Activated B cell treated with CpG ODN at 0.5 μM for 24 hours (primary cell): ENCODE results near the gene IDH3A. TPM values are rescaled to one million over a fixed set of nuclear protein-coding genes. Genes with fewer than 3 reads are reported as not detected.

Experiments
- ATAC-seq: fragments of 200-7000 bp; cut with Tn5 transposase; one replicate; pipeline ENCODE4 v1.10.0; 2021; ENCODE audit warnings: low read depth, mild to moderate bottlenecking, moderate library complexity
- CTCF ChIA-PET: fragments of 350-600 bp; sonication (Branson Sonifier 250); formaldehyde crosslinking; loops from one replicate; lab custom pipeline; 2021; ENCODE audit warnings: antibody characterized with exemption; lab: Charles Lee
- POLR2A ChIA-PET: fragments of 350-600 bp; sonication (Branson Sonifier 250); formaldehyde crosslinking; loops from one replicate; lab custom pipeline; 2021; ENCODE audit warnings: antibody characterized with exemption; lab: Charles Lee
- DNase-seq: peaks from one replicate; pipeline ENCODE4 v3.0.0; 2022
- H3K27ac Mint-ChIP-seq: one replicate; pipeline ENCODE4 v1.8.0; 2020; ENCODE audit warnings: mixed read lengths
- H3K27me3 Mint-ChIP-seq: one replicate; pipeline ENCODE4 v1.8.0; 2021; ENCODE audit warnings: mixed read lengths
- H3K36me3 Mint-ChIP-seq: one replicate; pipeline ENCODE4 v1.8.0; 2021; ENCODE audit warnings: low read depth, mixed read lengths
- H3K4me1 Mint-ChIP-seq: one replicate; pipeline ENCODE4 v1.8.0; 2021; ENCODE audit warnings: mixed read lengths
- H3K4me3 Mint-ChIP-seq: one replicate; pipeline ENCODE4 v1.8.0; 2020; ENCODE audit warnings: mild to moderate bottlenecking, mixed read lengths
- H3K9me3 Mint-ChIP-seq: one replicate; pipeline ENCODE4 v1.8.0; 2020; ENCODE audit warnings: mixed read lengths
- intact Hi-C: fragments of 100-400 bp; cut with micrococcal nuclease; formaldehyde crosslinking; loops from one replicate; pipeline ENCODE4 v1.15.1; 2024
- total RNA-seq: library from RNA; stranded (reverse); gene quantifications from 2 replicates; pipeline ENCODE4 v1.2.3, GENCODE V29; 2022
- TF ChIP-seq, protein P1 (sequence below): fragments of 200-600 bp; IDR thresholded peaks from one replicate; pipeline ENCODE4 v1.8.0; 2022; ENCODE audit warnings: antibody characterized with exemption, mild to moderate bottlenecking

Gene IDH3A
- total RNA-seq, 1 donor from 2014 or later, result 124 TPM

DNA sequence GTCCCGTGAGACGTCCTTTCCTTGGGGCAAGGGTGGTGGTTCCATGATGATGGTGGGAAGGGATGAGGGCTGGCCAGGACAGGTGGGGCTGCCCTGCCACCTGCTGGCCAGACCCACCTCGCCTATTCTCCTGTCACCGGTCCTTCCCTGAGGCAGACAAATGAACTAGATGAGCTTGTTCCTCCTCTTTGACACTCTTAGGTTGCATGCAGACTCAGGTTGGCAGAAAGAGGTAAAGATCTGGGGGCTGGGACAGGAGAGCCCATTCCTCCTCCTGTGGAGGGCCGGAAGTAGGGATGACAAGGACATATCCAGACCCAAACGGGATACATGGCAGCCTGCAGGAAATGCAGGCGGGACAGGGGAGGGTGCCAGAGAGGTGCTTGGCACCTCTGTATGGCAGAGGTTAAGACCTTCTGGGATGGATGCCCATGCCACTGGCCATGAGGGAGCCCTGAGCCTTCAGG lies 46.6 kb downstream of the IDH3A start:
- ChIA-PET CTCF (interaction anchor here (0.6 to 8.1 kb wide), 33 partner anchors 9 to 236 kb away, joined by 3 to 202 read pairs (median 5); partner anchors contain the start of genes CIB2 and IDH3A), POLR2A (interaction anchor here (1.0 to 2.5 kb wide), 7 partner anchors 24 to 83 kb away, joined by 3 to 28 read pairs (median 6); partner anchors contain the start of genes CIB2 and IDH3A)
- TF ChIP-seq, protein P1, sequence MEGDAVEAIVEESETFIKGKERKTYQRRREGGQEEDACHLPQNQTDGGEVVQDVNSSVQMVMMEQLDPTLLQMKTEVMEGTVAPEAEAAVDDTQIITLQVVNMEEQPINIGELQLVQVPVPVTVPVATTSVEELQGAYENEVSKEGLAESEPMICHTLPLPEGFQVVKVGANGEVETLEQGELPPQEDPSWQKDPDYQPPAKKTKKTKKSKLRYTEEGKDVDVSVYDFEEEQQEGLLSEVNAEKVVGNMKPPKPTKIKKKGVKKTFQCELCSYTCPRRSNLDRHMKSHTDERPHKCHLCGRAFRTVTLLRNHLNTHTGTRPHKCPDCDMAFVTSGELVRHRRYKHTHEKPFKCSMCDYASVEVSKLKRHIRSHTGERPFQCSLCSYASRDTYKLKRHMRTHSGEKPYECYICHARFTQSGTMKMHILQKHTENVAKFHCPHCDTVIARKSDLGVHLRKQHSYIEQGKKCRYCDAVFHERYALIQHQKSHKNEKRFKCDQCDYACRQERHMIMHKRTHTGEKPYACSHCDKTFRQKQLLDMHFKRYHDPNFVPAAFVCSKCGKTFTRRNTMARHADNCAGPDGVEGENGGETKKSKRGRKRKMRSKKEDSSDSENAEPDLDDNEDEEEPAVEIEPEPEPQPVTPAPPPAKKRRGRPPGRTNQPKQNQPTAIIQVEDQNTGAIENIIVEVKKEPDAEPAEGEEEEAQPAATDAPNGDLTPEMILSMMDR, result peak; percentile 23
- intact Hi-C loops, result loop anchor here (1.0 to 2.0 kb wide), 7 partner anchors 25 to 236 kb away; partner anchors contain the start of genes CIB2 and IDH3A
- H3K4me1 Mint-ChIP-seq, result no peaks in the 10 kb centered on the region
- H3K4me3 Mint-ChIP-seq, result no peak overlapping the region
- ATAC-seq (peak; percentile 90), DNase-seq (peak; percentile 59)
- no peaks in the 10 kb centered on the region for H3K36me3 Mint-ChIP-seq
- peaks cover 2% of the 10 kb centered on the region for H3K9me3 Mint-ChIP-seq
- no peaks in the 10 kb centered on the region for H3K27me3 Mint-ChIP-seq
- no peak overlapping the region for H3K27ac Mint-ChIP-seq

DNA sequence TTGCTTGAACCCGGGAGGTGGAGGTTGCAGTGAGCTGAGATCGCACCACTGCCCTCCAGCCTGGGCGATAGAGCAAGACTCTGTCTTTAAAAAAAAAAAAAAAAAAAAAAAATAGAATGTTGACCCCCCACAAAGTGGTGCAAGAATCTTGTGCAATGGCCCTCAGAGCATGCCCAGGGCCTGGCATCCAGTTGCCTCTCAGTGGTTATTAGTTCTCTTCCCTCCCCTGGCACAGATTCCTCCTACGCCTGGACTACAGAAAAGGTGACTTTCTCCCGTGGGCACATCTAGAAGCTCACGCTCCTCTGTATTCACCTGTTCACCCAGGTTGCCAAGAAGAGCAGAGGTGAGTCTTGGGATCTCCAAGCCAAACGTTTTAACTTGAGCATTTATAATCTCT lies 48.5 kb downstream of the IDH3A start:
- intact Hi-C loops, result no loop called here
- POLR2A ChIA-PET, result no interaction called here

DNA sequence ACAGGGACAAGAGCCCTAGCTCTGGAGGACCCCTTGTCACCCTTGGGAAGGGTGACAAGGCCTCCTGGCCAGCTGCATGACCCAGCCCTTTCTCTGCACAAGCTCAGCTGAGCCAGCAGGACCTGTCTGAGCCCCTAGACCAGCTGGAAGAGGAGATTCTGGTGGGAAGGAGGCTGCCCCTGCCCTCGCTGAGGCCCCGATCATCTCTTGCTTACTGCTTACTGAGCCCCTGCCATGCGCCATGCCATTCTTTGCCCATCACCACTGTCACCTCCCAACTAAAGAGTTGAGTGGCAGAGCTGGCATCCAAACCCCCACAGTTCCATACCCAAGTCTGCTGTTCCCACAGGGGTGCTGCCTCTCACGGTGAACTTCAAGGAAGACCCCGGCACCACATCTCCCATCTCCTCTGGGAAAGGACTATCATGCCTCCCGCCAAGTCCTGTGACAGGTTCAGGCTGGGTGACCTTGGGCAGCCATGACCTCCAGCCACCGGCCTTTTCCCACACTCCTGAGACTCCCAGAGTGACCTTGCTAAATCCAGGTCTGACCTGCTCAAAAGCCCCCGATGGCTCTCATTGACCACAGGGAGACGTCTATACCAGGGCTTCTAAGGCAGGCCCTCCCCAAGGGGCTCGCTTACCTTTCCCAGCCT lies 51.2 kb downstream of the IDH3A start:
- no peak for ATAC-seq
- no peak for DNase-seq

More for the DNA sequence above, 48.5 kb downstream of the IDH3A start:
- no peaks in the 10 kb centered on the region for H3K36me3 Mint-ChIP-seq
- TF ChIP-seq, protein P1, result no peak
- H3K9me3 Mint-ChIP-seq, result no peaks in the 10 kb centered on the region
- DNase-seq (no peak), ATAC-seq (no peak)
- CTCF ChIA-PET, result interaction anchor here (6.8 to 8.1 kb wide), 2 partner anchors 67 to 85 kb away, joined by 191 to 202 read pairs; partner anchors contain the start of gene CIB2
- H3K4me3 Mint-ChIP-seq, result no peak overlapping the region
- no peak overlapping the region for H3K27ac Mint-ChIP-seq
- no peaks in the 10 kb centered on the region for H3K4me1 Mint-ChIP-seq
- peaks cover 4% of the 10 kb centered on the region for H3K27me3 Mint-ChIP-seq

DNA sequence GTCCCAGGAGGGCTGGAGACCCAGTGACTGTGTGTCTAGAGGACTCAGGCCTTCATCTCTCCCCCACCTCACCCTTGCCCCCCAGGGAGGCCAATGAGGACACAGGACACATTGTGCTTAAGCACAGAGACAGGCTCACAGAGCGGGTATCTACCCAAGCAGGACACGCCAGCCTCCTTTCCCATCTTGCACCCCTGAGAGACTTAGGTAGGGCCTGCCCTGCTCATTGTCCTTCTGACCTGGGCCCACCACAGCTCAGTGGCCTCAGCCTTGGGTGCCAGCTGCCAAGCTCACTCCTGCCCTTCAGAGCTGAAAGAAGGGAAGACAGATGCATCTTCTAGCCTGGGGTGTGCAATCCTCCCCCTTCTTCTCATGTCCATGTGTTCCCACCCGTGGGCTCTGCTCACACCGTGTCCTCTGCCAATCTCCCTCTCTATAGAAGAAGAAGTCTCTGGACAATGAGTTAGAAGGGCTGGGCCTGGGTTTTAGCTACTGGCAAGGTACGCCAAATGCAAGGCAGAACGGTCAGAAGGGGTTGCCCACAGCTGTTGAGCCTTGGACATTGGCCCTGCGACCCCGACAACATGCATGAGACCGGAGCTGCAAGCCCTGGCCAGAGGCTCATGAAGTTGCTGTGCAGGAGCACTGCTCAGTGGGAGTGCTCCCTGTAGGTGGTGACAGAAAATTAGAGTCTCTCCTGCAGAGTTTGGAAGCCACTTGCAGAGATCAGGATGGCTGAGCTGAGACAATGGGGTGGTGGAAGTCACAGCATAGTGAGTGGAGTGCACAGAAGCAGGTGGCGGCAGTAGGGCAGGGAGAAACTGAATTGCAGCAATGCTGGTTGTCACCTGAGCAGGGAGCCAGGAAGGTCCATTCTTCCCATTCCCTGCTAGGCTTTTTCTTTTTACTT lies 52.4 kb downstream of the IDH3A start:
- Mint-ChIP-seq H3K27me3 (peaks cover 4% of the 10 kb centered on the region), H3K4me3 (no peak overlapping the region), H3K36me3 (no peaks in the 10 kb centered on the region), H3K9me3 (no peaks in the 10 kb centered on the region), H3K27ac (no peak overlapping the region), H3K4me1 (no peaks in the 10 kb centered on the region)
- ChIA-PET POLR2A (no interaction called here), CTCF (interaction anchor here (1.5 kb wide), 1 partner anchor 89 kb away, joined by 4 read pairs; no protein-coding TSS in a partner anchor)
- intact Hi-C loops, result no loop called here
- TF ChIP-seq, protein P1, result no peak
- DNase-seq, result no peak
- ATAC-seq, result no peak

More for the DNA sequence above, 51.2 kb downstream of the IDH3A start:
- no peaks in the 10 kb centered on the region for H3K9me3 Mint-ChIP-seq
- H3K4me3 Mint-ChIP-seq, result no peak overlapping the region
- no peaks in the 10 kb centered on the region for H3K36me3 Mint-ChIP-seq
- TF ChIP-seq, protein P1, result no peak
- peaks cover 4% of the 10 kb centered on the region for H3K27me3 Mint-ChIP-seq
- POLR2A ChIA-PET, result no interaction called here
- intact Hi-C loops, result no loop called here
- no peak overlapping the region for H3K27ac Mint-ChIP-seq
- CTCF ChIA-PET, result interaction anchor here (1.5 kb wide), 1 partner anchor 87 kb away, joined by 4 read pairs; no protein-coding TSS in a partner anchor
- H3K4me1 Mint-ChIP-seq, result no peaks in the 10 kb centered on the region
